ENCODE measurements around the gene CLEC20A.
"Not testable (repeated sequence)": the region's sequence is repeated elsewhere in the genome, so short reads cannot be mapped to it uniquely, and the experiment has no call there.

DNA sequence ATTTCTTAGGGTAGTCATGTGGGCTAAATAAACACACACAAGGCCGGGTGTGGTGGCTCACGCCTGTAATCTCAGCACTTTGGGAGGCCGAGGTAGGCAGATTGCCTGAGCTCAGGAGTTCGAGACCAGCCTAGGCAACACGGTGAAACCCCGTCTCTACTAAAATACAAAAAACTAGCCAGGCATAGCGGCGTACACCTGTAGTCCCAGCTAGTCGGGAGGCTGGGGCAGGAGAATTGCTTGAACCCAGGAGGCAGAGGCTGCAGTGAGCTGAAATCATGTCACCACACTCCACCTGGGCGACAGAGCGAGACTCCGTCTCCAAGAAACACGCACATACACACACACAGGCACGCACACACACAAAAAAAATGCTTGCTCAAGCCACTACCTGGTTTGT, 6.6 kb upstream of the CLEC20A start:
- TF ChIP-seq, protein P1, sequence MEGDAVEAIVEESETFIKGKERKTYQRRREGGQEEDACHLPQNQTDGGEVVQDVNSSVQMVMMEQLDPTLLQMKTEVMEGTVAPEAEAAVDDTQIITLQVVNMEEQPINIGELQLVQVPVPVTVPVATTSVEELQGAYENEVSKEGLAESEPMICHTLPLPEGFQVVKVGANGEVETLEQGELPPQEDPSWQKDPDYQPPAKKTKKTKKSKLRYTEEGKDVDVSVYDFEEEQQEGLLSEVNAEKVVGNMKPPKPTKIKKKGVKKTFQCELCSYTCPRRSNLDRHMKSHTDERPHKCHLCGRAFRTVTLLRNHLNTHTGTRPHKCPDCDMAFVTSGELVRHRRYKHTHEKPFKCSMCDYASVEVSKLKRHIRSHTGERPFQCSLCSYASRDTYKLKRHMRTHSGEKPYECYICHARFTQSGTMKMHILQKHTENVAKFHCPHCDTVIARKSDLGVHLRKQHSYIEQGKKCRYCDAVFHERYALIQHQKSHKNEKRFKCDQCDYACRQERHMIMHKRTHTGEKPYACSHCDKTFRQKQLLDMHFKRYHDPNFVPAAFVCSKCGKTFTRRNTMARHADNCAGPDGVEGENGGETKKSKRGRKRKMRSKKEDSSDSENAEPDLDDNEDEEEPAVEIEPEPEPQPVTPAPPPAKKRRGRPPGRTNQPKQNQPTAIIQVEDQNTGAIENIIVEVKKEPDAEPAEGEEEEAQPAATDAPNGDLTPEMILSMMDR (IDR thresholded peaks at IDR 0.05; ENCODE audit: low read length), result not testable (repeated sequence)
- TF ChIP-seq EZH2 (optimal IDR thresholded peaks at IDR 0.05; ENCODE audit: low read depth, low read length); EZH2phosphoT487 (IDR thresholded peaks at IDR 0.05; ENCODE audit: low read length): not testable (repeated sequence)

Data from MM.1S (cell line).